Mucosa of gallbladder (tissue), 1 donor: ENCODE measurements around the gene RBP2. TPM values are rescaled to one million over a fixed set of nuclear protein-coding genes. Genes with fewer than 3 reads are reported as not detected.

Source experiments
- DNase-seq: peaks from one replicate; pipeline ENCODE4 v3.0.0-alpha.2; 2020; ENCODE audit warnings: low spot score
- total RNA-seq: library from RNA; stranded (reverse); gene quantifications from one replicate; pipeline ENCODE4 v1.2.1, GENCODE V29; 2021
- donor health status: DM: no; HTN: no; CAD: no.

The RBP2 gene
- total RNA-seq, 1 donor from 2014 or later, result 12.2 TPM

- no peak for DNase-seq
Measured at GRCh38 chr3:139481116-139481515, 4.8 kb upstream of the RBP2 start.

GRCh38 chr3:139480585-139480984 lies 4.3 kb upstream of the RBP2 start:
- DNase-seq, result peak; percentile 54

- peak; percentile 62 for DNase-seq
Measured at GRCh38 chr3:139477710-139478640, 1.7 kb upstream of the RBP2 start.

- DNase-seq, result no peak
Measured at GRCh38 chr3:139473155-139473771, 3.1 kb downstream of the RBP2 start.

- DNase-seq, result no peak
Measured at GRCh38 chr3:139472380-139473010, 3.8 kb downstream of the RBP2 start.

- no peak for DNase-seq
Measured at GRCh38 chr3:139470199-139470598, 6.1 kb downstream of the RBP2 start.

- DNase-seq, result peak; percentile 37
Measured at GRCh38 chr3:139468399-139468798, 7.9 kb downstream of the RBP2 start.

- DNase-seq, result no peak
Measured at GRCh38 chr3:139466360-139466759, 10.0 kb downstream of the RBP2 start.

GRCh38 chr3:139465636-139466035 lies 10.7 kb downstream of the RBP2 start:
- DNase-seq, result no peak

- DNase-seq, result no peak
Measured at GRCh38 chr3:139463466-139463865, 12.8 kb downstream of the RBP2 start.

GRCh38 chr3:139460529-139460928 lies 15.8 kb downstream of the RBP2 start:
- no peak for DNase-seq

GRCh38 chr3:139460076-139460475 lies 16.2 kb downstream of the RBP2 start:
- no peak for DNase-seq

GRCh38 chr3:139458348-139458747 lies 18.0 kb downstream of the RBP2 start:
- no peak for DNase-seq

- no peak for DNase-seq
Measured at GRCh38 chr3:139457066-139457465, 19.2 kb downstream of the RBP2 start.

- DNase-seq, result no peak
Measured at GRCh38 chr3:139456386-139456785, 19.9 kb downstream of the RBP2 start.

GRCh38 chr3:139455855-139456254 lies 20.5 kb downstream of the RBP2 start:
- DNase-seq, result no peak

- DNase-seq, result no peak
Measured at GRCh38 chr3:139455206-139455605, 21.1 kb downstream of the RBP2 start.

GRCh38 chr3:139454346-139454745 lies 22.0 kb downstream of the RBP2 start:
- no peak for DNase-seq

- DNase-seq, result no peak
Measured at GRCh38 chr3:139450159-139450558, 26.2 kb downstream of the RBP2 start.

- no peak for DNase-seq
Measured at GRCh38 chr3:139449566-139449965, 26.8 kb downstream of the RBP2 start.

- DNase-seq, result no peak
Measured at GRCh38 chr3:139448104-139448503, 28.2 kb downstream of the RBP2 start.

GRCh38 chr3:139447486-139447885 lies 28.8 kb downstream of the RBP2 start:
- DNase-seq, result no peak

GRCh38 chr3:139444446-139444845 lies 31.9 kb downstream of the RBP2 start:
- DNase-seq, result peak; percentile 66
